ENCODE measurements around the gene ERG. TPM values are rescaled to one million over a fixed set of nuclear protein-coding genes. Genes with fewer than 3 reads are reported as not detected.

The ERG gene
- total RNA-seq, 4 donors from 2014 or later: 4.6 to 7.0 (median 5.1) TPM

GRCh38 chr21:38351961-38352521 is 146.2 kb downstream of the ERG start:
- intact Hi-C loops (cut with DNase I; ENCODE audit: low total_unique reads) (loop anchor here (1.0 to 5.0 kb wide), 3 partner anchors 134 to 845 kb away; no protein-coding TSS in a partner anchor), in situ Hi-C loops (cut with MboI; ENCODE audit: low sequenced_read_pairs in 4 of 4) (loop anchor here (5.0 to 25.0 kb wide), 6 partner anchors 137 to 665 kb away; no protein-coding TSS in a partner anchor)
- DNase-seq (no peak), ATAC-seq (no peak)
- Histone ChIP-seq H3K4me3 (no peak overlapping the region), H3K27me3 (peaks cover 0 to 6% (median 0%) of the 10 kb centered on the region in 3 donors), H3K36me3 (no peaks in the 10 kb centered on the region), H3K27ac (peak overlapping the region in 1 of 4 donors; percentile 5), H3K4me1 (no peaks in the 10 kb centered on the region), H3K9me3 (no peaks in the 10 kb centered on the region)
- TF ChIP-seq POLR2A (IDR thresholded peaks at IDR 0.05): no peak
- no peak for TF ChIP-seq CTCF (IDR thresholded peaks at IDR 0.05 in 4 of 5, conservative IDR thresholded peaks at IDR 0.05 in 1 of 5)

- Histone ChIP-seq H3K27ac (peak overlapping the region in 1 of 4 donors; percentile 5), H3K27me3 (peaks cover 0 to 6% (median 0%) of the 10 kb centered on the region in 3 donors), H3K4me3 (no peak overlapping the region), H3K4me1 (no peaks in the 10 kb centered on the region), H3K9me3 (no peaks in the 10 kb centered on the region), H3K36me3 (no peaks in the 10 kb centered on the region)
- DNase-seq (no peak), ATAC-seq (no peak)
- in situ Hi-C loops (cut with MboI; ENCODE audit: low sequenced_read_pairs in 4 of 4): loop anchor here (5.0 to 25.0 kb wide), 6 partner anchors 137 to 664 kb away; no protein-coding TSS in a partner anchor
- TF ChIP-seq POLR2A (IDR thresholded peaks at IDR 0.05) (no peak), CTCF (IDR thresholded peaks at IDR 0.05 in 4 of 5, conservative IDR thresholded peaks at IDR 0.05 in 1 of 5) (no peak)
- intact Hi-C loops (cut with DNase I; ENCODE audit: low total_unique reads): loop anchor here (5.0 kb wide), 2 partner anchors 194 to 844 kb away; no protein-coding TSS in a partner anchor
Observed at GRCh38 chr21:38351176-38351959, 146.9 kb downstream of the ERG start.

DNA sequence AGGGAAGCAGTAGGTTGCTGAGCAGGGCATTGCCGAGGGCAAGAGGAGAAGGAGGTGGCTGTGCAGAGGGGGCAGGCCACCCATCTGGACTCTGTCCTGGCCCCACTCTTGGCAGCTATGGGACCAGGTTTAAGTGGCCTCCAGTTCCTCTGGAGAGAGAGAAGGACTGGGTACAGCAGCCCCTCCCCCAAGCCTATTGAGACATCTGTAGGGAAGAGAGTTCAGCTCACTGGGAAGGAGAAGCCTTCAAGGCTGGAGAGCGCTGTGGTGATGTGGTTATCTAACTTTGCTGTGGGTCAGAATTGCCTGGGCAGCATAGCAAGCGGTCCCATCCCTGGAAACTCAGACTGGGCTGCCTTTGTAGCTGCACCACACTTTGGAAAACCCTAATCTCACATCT is 147.6 kb downstream of the ERG start:
- in situ Hi-C loops (cut with MboI; ENCODE audit: low sequenced_read_pairs in 4 of 4): loop anchor here (5.0 to 25.0 kb wide), 6 partner anchors 136 to 663 kb away; no protein-coding TSS in a partner anchor
- peaks cover 0 to 8% (median 0%) of the 10 kb centered on the region in 3 donors for H3K27me3 ChIP-seq
- H3K27ac ChIP-seq: no peak overlapping the region
- no peak for DNase-seq
- H3K9me3 ChIP-seq: no peaks in the 10 kb centered on the region
- ATAC-seq: no peak
- H3K4me1 ChIP-seq: no peaks in the 10 kb centered on the region
- intact Hi-C loops (cut with DNase I; ENCODE audit: low total_unique reads): loop anchor here (5.0 kb wide), 2 partner anchors 193 to 843 kb away; no protein-coding TSS in a partner anchor
- no peaks in the 10 kb centered on the region for H3K36me3 ChIP-seq
- no peak for TF ChIP-seq CTCF (IDR thresholded peaks at IDR 0.05 in 4 of 5, conservative IDR thresholded peaks at IDR 0.05 in 1 of 5)
- TF ChIP-seq POLR2A (IDR thresholded peaks at IDR 0.05): no peak
- H3K4me3 ChIP-seq: no peak overlapping the region

GRCh38 chr21:38349977-38350376 is 148.3 kb downstream of the ERG start:
- Histone ChIP-seq H3K36me3 (no peaks in the 10 kb centered on the region), H3K27me3 (peaks cover 0 to 8% (median 0%) of the 10 kb centered on the region in 3 donors), H3K9me3 (no peaks in the 10 kb centered on the region), H3K4me3 (no peak overlapping the region), H3K4me1 (no peaks in the 10 kb centered on the region), H3K27ac (no peak overlapping the region)
- TF ChIP-seq POLR2A (IDR thresholded peaks at IDR 0.05) (no peak), CTCF (IDR thresholded peaks at IDR 0.05 in 4 of 5, conservative IDR thresholded peaks at IDR 0.05 in 1 of 5) (no peak)
- ATAC-seq: no peak
- intact Hi-C loops (cut with DNase I; ENCODE audit: low total_unique reads): loop anchor here (5.0 kb wide), 2 partner anchors 193 to 843 kb away; no protein-coding TSS in a partner anchor
- in situ Hi-C loops (cut with MboI; ENCODE audit: low sequenced_read_pairs in 4 of 4): loop anchor here (5.0 to 25.0 kb wide), 6 partner anchors 135 to 663 kb away; no protein-coding TSS in a partner anchor
- no peak for DNase-seq
